ENCODE measurements around the gene OR8U1. TPM values are rescaled to one million over a fixed set of nuclear protein-coding genes. Genes with fewer than 3 reads are reported as not detected.
"Not testable (repeated sequence)": the region's sequence is repeated elsewhere in the genome, so short reads cannot be mapped to it uniquely, and the experiment has no call there.

Gene OR8U1
- total RNA-seq, 1 experiment from 2014 or later, result not detected

GRCh38 chr11:56396047-56396446 is 20.6 kb downstream of the OR8U1 start:
- intact Hi-C loops (cut with micrococcal nuclease; ENCODE audit: unreplicated experiment), result no loop called here
- H3K27ac Mint-ChIP-seq (ENCODE audit: unreplicated experiment), result no peak overlapping the region
- CTCF ChIA-PET, result no interaction called here

DNA sequence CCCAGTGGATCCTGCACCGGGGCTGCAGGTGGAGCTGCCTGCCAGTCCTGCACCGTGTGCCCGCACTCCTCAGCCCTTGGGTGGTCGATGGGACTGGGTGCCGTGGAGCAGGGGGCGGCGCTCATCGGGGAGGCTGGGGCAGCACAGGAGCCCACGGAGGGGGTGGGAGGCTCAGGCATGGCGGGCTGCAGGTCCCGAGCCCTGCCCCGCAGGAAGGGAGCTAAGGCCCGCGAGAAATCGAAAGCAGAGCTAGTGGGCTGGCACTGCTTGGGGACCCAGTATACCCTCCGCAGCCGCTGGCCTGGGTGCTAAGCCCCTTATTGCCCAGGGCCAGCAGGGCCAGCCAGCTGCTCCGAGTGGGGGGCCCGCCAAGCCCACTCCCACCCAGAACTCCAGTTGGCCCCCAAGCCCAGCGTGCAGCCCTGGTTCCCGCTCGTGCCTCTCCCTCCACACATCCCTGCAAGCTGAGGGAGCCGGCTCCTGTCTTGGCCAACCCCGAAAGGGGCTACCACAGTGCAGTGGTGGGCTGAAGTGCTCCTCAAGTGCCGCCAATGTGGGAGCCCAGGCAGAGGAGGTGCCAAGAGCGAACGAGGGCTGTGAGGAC is 26.5 kb downstream of the OR8U1 start:
- BruUV-seq (replicated peaks); CTCF ChIA-PET; DNase-seq; H3K27me3 Mint-ChIP-seq (ENCODE audit: unreplicated experiment); H3K4me1 Mint-ChIP-seq (ENCODE audit: low read depth, unreplicated experiment); H3K9me3 Mint-ChIP-seq (ENCODE audit: low read depth, unreplicated experiment); H3K4me3 Mint-ChIP-seq (ENCODE audit: low read depth, unreplicated experiment); H3K27ac Mint-ChIP-seq (ENCODE audit: unreplicated experiment); intact Hi-C loops (cut with micrococcal nuclease; ENCODE audit: unreplicated experiment); H3K36me3 Mint-ChIP-seq (ENCODE audit: insufficient read depth, unreplicated experiment): not testable (repeated sequence)

More at GRCh38 chr11:56396047-56396446, 20.6 kb downstream of the OR8U1 start:
- no peaks in the 10 kb centered on the region for H3K27me3 Mint-ChIP-seq (ENCODE audit: unreplicated experiment)
- TF ChIP-seq CTCF (IDR thresholded peaks at IDR 0.05; ENCODE audit: unreplicated experiment), result no peak
- H3K4me3 Mint-ChIP-seq (ENCODE audit: low read depth, unreplicated experiment), result no peak overlapping the region
- BruUV-seq (replicated peaks), result no TSS peak
- peaks cover 10% of the 10 kb centered on the region for H3K9me3 Mint-ChIP-seq (ENCODE audit: low read depth, unreplicated experiment)
- no peaks in the 10 kb centered on the region for H3K4me1 Mint-ChIP-seq (ENCODE audit: low read depth, unreplicated experiment)
- H3K36me3 Mint-ChIP-seq (ENCODE audit: insufficient read depth, unreplicated experiment), result no peaks in the 10 kb centered on the region
- DNase-seq, result no peak

GRCh38 chr11:56404393-56404792 is 29.0 kb downstream of the OR8U1 start:
- TF ChIP-seq CTCF (IDR thresholded peaks at IDR 0.05; ENCODE audit: unreplicated experiment), result no peak
- no peaks in the 10 kb centered on the region for H3K27me3 Mint-ChIP-seq (ENCODE audit: unreplicated experiment)
- H3K4me3 Mint-ChIP-seq (ENCODE audit: low read depth, unreplicated experiment), result no peak overlapping the region
- no peaks in the 10 kb centered on the region for H3K4me1 Mint-ChIP-seq (ENCODE audit: low read depth, unreplicated experiment)
- H3K27ac Mint-ChIP-seq (ENCODE audit: unreplicated experiment), result no peak overlapping the region
- CTCF ChIA-PET, result no interaction called here
- H3K9me3 Mint-ChIP-seq (ENCODE audit: low read depth, unreplicated experiment), result peaks cover 11% of the 10 kb centered on the region
- BruUV-seq (replicated peaks), result no TSS peak
- intact Hi-C loops (cut with micrococcal nuclease; ENCODE audit: unreplicated experiment), result no loop called here
- no peaks in the 10 kb centered on the region for H3K36me3 Mint-ChIP-seq (ENCODE audit: insufficient read depth, unreplicated experiment)
- DNase-seq, result no peak

DNA sequence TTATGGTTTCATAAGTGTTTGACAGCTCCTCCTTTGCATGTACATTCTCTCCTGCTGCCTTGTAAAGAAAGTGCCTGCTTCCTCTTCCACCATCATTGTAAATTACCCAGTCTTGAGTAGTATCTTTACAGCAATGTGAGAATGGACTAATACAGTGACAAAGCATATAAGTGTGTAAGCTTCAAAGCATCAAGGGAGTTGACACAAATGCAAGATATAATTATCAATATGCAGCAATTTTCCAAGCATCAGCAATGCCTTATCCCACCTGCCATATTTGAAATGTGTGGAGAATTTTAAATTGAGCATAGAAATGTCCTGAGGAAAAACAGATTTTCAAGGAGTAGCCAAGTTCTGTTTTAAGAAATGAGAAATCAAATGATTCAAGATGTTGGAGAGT is 35.4 kb downstream of the OR8U1 start:
- DNase-seq, result no peak
- no TSS peak for BruUV-seq (replicated peaks)
- H3K4me3 Mint-ChIP-seq (ENCODE audit: low read depth, unreplicated experiment), result no peak overlapping the region
- H3K9me3 Mint-ChIP-seq (ENCODE audit: low read depth, unreplicated experiment), result peaks cover 12% of the 10 kb centered on the region
- intact Hi-C loops (cut with micrococcal nuclease; ENCODE audit: unreplicated experiment), result no loop called here
- no peaks in the 10 kb centered on the region for H3K36me3 Mint-ChIP-seq (ENCODE audit: insufficient read depth, unreplicated experiment)
- H3K27me3 Mint-ChIP-seq (ENCODE audit: unreplicated experiment), result no peaks in the 10 kb centered on the region
- CTCF ChIA-PET, result no interaction called here
- no peak for TF ChIP-seq CTCF (IDR thresholded peaks at IDR 0.05; ENCODE audit: unreplicated experiment)
- H3K27ac Mint-ChIP-seq (ENCODE audit: unreplicated experiment), result no peak overlapping the region
- H3K4me1 Mint-ChIP-seq (ENCODE audit: low read depth, unreplicated experiment), result no peaks in the 10 kb centered on the region

DNA sequence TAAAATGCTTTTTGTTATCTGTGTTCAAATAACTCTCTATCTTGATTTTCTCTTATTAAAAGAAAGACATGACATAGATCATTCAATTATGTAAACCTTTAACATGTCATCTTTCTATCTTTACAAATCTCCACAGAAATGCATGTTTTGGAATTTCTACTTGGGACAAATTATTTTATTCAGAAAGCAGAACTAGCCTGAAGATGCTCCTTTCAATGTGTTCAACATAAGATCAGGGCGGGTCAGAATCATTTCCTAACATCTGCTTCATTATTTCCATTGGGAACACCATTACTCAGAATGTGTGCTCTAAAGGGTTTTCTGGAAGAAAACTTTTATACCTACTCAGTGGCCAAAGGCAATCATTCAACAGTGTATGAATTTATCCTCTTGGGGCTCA is 37.0 kb downstream of the OR8U1 start, which contains the start of gene OR5AL1:
Gene OR5AL1, plus strand, starts transcription at position 301 of the 400 bp plus-strand sequence.
- CTCF ChIA-PET, result no interaction called here
- no peak for DNase-seq
- BruUV-seq (replicated peaks), result no TSS peak
- no peaks in the 10 kb centered on the region for H3K4me1 Mint-ChIP-seq (ENCODE audit: low read depth, unreplicated experiment)
- intact Hi-C loops (cut with micrococcal nuclease; ENCODE audit: unreplicated experiment), result no loop called here
- H3K9me3 Mint-ChIP-seq (ENCODE audit: low read depth, unreplicated experiment), result peaks cover 8% of the 10 kb centered on the region
- H3K27me3 Mint-ChIP-seq (ENCODE audit: unreplicated experiment), result no peaks in the 10 kb centered on the region
- H3K27ac Mint-ChIP-seq (ENCODE audit: unreplicated experiment), result no peak within 1 kb of the TSS
- TF ChIP-seq CTCF (IDR thresholded peaks at IDR 0.05; ENCODE audit: unreplicated experiment), result no peak
- no peak within 1 kb of the TSS for H3K4me3 Mint-ChIP-seq (ENCODE audit: low read depth, unreplicated experiment)
- no peaks in the 10 kb centered on the region for H3K36me3 Mint-ChIP-seq (ENCODE audit: insufficient read depth, unreplicated experiment)
